NCI-H82 (cell line): ENCODE results near the gene STRN.
A peak's percentile ranks its signal among the peaks of the same experiment; 100 is the strongest.
"Not testable (repeated sequence)": the region's sequence is repeated elsewhere in the genome, so short reads cannot be mapped to it uniquely, and the experiment has no call there.

Experiments used
- DNase-seq: peaks from one replicate; lab custom pipeline; 2025; lab: John Stamatoyannopoulos, UW

Gene STRN

DNA sequence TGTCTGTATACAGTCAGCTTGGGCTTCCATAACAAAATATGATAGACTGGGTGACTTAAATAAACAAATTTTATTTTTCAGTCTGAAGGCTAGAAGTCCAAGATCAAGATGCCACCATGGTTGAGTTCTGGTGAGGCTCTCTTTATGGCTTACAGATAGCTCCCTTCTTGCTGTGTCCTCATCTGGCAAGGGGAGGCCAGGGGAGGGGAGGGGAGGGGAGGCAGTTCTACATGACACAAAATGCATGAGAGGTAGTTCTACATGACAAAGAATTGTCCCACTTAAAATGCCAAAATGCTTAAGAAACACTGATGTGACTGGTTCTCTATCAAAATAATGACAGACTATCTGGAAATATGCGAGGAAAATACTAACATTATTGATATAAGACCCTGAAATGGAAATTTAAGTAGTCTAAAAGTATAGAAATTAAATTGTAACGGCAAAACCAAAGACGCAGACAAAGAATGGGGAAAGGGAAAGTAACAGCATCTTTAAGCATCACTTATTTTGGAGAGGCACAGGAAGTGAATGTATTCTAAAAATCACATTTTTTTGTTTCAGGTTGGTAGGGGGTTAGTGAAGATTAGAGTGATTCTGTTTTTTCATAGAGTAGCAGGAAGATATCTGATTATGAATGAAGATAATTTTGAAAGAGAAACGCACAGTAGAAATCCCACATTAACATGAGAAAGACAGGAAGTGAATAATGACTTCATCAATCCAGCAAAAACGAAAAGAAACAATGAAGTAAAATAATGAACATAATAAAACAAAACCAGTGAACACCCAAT lies 131.4 kb downstream of the STRN start:
- no peak for DNase-seq

DNA sequence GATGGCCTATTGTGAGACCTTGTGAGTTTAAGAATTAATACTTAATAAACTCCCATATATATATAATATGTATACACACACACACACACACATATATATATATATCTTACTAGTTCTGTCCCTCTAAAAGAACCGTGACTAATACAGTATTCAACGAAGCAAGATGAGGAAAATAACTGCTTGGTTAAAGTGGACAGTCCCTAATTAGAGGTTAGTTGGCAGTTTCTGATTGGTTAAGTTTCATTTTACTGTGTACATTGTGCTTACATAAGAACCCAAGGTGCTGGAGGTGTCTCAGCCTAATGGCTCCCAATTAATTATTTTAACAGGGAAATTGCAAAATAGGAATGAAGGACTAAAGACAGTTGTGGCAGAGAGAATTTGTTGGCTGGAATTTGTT lies 132.1 kb downstream of the STRN start:
- DNase-seq = no peak

DNA sequence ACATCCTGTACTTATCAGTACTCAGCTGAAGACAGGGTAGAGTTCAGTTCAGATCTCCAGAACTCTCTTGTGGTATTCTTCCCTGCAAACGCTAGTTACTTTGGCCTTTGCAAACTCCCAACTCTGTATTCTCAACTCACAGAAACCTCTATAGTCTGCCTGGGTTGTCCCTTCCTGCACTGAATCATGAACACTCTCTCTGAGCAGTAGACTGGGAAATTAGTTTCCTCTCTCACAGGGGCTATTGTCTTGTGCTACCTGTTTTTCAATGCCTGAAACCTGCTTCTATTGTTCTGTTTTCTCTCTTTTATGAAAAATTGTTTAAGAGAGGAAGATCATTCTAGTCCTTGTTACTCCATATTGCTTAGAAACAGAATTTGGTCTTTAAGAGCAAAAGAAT lies 135.2 kb downstream of the STRN start:
- no peak for DNase-seq

DNA sequence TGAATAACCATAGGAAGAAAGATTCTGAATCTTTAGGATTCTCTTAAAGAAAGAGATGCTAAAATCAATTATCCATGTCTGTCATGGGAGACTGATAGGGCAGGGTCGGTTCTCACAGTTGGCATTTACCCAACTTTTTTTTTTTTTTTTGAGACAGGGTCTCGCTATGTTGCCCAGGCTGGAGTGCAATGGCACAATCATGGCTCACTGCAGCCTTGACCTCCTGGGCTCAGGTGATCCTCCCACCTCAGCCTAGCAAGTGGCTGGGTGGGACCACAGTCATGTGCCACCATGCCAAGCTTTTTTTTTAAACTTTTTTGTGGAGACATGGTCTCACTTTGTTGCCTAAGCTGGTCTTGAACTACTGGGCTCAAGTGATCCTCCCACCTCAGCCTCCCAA lies 141.7 kb downstream of the STRN start:
- not testable (repeated sequence) for DNase-seq

DNA sequence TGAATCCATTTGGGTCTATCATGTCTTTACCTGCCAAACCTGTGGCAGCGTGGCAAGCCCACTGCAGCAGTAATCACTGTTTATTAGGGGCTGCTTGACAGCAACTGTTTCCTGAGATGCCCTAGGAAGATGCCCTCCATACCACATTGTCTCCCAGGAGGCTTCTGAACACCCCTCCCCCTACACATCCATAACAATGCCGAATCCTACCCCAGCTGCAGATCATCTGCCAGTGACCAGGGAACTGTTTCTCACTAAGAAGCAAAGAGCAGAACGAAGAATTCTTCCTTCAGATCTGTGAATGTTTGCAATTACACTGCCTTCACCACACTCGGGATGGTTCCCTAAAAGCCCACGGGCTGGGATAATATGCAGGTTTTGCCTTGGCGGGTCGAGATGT lies 142.1 kb downstream of the STRN start:
- peak; percentile 8 for DNase-seq

DNA sequence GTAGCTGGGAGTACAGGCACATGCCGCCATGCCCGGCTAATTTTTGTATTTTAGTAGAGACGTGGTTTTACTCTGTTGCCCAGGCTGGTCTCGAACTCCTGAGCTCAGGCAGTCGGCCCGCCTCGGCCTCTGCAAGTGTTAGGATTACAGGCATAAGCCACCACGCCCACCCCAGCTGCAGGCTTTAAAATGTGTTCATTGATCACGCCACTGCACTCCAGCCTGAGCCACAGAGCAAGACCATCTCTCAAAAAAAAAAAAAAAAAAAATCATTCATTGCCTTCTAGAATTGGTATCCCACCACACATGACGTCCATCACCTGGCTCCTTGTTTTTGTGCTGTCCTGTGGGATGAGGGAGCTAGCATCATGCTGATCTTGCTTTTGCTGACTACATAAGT lies 142.5 kb downstream of the STRN start:
- DNase-seq = peak; percentile 32

DNA sequence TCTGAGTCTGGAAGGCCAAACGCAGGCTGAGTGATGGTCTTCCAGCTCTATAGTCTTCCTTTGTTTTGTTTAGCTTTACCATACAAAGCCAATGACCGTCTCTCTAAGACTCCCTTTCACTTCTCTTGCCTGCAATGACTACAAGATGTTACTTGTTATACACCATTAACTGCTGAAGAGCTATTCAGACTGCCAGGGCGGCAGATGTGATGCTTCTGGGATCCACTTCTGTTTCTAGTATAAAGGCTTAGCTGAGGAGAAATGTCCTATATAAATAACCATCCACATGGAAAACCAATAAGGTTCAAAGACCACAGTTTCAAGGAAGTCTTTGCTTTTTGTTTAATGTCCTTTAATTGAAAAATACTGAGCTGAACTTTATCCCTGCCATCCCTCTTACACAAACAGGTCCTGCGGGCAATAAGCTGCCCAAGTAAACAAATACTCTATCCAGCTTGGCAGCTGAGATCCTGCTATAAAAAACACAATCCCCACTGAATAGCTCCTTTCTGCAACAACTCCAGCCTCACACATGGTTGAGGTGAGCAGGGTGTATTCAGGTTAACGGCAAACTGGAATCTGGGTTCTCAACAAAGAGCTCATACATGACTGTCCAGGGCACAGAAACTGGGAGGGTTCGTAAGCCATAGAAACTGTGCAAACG lies 145.3 kb downstream of the STRN start:
- DNase-seq = no peak

DNA sequence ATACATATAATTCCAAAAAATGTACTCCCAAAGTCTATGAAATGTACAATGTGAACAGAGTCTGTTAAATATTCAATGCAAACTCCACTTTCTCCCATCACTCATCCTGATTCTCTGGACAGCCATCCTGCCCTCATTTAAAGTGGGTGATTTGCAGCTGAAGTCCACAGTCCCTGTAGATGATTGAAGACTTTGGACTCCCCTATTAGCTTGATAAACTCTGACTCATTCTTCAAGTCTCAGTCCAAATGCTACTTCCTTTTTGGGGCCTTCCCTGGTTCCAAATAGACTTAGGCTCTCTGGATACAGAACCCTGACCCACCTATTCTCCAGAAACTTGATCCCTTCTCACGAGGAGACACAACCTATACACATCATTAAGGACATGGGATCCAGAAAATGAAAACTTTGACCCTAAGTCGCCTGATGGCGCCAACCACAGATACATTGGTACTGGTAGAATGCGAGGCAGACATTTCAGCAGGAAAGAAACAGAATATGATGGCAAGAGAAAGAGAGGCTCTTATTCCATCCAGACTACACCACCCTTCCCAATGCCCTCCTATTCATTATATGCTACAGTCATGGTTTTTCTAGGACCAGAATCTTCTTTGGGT lies 147.1 kb downstream of the STRN start:
- no peak for DNase-seq

DNA sequence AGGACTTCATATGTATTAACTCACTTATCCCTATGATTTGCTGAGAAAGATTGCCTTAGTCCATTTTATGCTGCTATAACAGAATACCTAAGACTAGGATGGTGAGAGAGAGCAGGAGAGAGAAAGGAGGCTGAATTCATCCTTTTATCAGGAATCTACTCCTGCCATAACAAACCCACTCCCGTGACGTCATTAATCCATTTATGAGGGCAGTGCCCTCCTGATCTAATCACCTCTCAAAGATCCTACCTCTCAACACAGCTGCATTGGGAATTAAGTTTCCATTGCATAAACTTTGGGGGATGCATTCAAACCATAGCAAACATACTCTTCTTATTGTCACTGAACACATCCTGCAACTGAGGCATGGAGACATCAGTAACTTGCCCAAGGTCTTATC lies 147.8 kb downstream of the STRN start:
- peak; percentile 85 for DNase-seq

DNA sequence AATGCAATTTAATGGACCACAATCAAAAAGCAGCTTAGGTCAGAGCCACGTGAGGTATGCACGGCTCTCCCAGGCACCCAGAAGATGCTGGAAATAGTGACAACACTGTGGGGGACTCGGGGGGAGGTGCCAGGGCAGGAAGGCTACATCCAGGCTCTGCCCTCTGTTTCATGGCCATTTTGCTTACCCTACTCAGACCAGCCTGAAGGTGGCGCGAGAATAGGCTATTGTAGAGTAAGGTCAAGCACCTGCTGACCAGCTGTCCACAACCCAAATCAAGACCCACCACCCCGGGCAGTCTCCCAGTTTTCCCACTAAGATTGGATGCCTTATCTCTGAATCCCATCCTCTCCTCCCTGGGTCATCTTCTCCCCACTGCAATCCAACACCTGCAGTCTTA lies 154.1 kb downstream of the STRN start:
- peak; percentile 63 for DNase-seq

DNA sequence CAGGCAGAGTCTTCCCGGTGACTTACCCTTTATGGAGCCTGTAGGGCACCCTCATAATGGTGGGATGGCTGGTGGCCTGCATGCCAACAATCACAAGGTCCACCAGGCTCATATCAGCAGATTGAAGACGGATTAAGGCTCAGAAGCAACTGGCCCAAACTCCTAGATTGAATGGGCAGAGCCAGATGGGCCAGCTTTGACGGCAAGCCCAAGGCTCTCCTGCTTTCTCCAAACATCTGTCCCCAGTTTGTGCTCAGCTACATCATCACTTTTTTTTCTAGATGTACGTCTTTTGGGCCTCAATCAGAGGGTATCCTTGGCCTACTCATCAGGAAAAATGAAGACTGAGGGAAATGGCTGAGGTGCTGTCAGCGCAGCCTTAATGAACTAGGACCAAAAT lies 155.3 kb downstream of the STRN start:
- peak; percentile 85 for DNase-seq

DNA sequence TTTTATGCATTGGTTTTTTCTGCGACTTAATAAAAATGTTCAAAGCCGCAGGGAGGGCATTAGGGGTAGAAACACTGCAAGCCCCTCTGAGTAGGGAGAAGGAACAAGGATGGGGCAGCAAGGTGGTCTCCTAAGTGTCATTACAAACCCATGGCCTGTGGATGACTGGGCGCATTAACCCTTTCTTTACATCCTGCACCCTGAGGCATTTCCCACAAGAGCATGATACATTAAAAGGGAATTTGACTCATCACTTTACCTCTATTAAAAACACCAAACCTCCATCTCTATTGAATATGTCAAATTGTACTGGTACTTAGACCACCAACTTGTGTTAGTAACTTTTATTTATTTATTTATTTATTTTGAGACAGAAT lies 157.3 kb downstream of the STRN start:
- DNase-seq = no peak

DNA sequence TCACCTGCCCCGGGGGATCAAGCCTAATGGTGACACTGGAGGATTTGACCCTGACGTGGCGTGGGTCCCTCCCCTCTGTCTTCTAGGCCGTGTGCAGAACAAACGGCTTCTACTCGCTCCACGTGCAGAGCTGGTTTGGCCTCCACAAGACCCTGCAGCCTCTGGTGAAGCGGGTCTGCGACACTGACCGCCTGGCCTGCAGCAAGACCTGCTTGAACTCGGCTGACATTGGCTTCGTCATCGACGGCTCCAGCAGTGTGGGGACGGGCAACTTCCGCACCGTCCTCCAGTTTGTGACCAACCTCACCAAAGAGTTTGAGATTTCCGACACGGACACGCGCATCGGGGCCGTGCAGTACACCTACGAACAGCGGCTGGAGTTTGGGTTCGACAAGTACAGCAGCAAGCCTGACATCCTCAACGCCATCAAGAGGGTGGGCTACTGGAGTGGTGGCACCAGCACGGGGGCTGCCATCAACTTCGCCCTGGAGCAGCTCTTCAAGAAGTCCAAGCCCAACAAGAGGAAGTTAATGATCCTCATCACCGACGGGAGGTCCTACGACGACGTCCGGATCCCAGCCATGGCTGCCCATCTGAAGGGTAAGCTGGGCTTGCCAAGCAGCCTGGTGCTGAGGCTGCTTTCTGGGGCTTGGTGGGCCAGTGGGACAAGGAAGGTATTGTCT lies 157.8 kb downstream of the STRN start:
- DNase-seq = no peak

DNA sequence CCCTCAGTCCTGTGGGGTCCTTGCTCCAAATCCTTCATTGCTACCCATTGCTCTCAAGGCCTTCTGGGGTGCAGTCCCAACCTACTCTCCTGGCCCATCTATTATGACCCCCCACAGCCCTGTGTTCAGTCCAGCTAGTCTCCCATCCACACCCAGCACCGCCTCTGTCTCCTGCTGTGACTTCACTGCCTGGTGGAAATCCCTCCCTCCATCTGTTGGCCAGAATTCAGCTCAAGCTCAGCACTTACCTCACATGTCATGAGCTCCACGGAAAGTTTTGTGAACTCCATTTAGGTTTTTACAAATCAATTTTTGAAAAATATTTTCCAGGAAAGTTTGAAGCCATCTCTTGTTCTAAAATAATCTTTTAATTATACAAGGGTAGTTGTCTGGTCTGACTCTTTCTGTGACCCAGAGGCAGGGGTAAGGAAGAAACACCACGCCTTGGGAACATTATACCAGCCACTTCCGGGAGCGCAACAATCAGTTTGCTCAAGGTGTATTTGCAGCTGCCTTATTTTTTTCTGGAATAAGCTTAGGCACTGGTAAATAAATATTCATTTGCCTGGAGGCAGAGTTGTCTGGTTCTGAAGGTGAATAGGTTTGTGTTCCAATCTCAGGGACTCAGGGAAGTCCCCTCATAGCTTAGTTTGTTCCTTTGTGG lies 159.0 kb downstream of the STRN start:
- peak; percentile 18 for DNase-seq

DNA sequence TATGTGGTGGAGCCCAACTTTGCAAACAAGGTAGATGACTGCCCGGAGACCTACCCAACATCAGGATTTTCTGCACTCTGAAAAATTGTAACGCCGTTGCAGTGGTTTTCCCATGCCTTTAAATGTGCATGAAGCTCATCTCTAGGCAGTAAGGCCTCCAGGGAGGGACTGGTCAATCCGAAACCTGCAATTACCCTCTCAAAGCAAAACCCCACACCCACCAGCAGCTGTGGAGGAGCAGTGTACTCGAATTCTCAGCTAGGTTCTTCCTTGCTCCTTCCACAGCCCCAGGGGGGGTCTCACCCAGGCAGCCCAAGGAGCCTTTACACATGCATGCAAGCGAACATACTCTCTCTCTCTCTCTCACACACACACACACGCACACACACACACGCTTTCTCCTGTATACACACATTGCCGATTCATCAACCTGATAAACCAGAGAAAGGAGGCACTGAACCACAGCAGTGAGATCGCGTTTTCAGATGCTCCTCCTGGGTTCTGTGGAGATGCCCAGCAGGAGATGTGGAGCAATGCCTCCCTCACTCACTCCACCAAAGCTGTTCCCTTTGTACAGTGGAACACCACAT lies 160.6 kb downstream of the STRN start:
- no peak for DNase-seq

DNA sequence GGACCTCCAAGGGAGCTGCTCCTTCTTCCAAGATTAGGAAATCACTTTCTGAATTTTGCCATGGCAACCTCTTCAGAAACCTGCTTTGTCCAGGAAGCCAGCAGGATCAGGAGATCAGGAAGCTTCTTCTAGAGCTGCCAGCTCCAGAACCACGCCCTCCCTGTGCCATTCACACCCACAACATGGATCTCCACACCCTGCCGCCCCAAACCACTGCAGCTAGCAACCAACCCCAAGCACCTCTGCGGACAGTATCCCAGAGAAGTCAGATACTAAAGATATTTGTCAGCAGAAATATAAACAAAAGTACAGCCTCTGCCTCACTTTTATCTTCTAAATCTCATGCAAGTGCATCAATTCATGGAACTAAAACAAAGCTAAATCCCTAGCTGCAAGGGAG lies 163.4 kb downstream of the STRN start:
- no peak for DNase-seq

DNA sequence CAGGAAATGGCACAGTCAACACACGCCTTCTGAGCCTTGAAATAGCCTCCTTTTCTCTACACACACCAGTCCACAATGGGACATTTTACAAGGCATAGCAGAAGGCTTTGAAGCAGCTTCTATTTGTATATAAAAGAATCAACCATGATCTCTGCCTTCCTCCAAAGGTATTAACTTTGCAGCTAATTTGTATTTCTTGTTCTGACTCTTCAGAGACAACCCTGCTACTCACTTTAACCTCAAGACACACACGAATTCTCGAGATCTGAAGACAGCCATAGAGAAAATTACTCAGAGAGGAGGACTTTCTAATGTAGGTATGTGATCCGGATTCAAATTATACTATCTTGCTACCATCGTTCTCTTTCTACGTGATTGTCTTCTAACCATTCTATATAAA lies 165.2 kb downstream of the STRN start:
- DNase-seq = no peak

DNA sequence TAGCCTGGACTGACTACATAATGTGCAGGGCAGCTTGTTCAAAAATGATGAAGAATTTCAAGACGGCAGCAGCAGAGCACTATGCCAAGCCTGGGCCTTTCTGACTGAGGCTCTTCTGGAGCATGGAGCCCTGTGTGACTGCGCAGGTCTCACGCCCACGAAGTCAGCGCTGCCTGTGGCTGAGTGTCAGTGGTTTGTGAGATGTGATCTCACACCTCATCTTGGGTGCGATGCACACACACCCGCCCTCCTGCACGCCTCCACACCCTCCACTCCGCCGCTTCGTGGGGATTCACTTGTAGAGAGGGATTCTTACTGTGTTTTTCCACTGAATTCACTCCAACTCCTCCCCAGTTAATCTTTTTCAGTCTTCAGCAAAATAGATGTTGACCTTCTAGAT lies 166.0 kb downstream of the STRN start:
- DNase-seq = no peak

DNA sequence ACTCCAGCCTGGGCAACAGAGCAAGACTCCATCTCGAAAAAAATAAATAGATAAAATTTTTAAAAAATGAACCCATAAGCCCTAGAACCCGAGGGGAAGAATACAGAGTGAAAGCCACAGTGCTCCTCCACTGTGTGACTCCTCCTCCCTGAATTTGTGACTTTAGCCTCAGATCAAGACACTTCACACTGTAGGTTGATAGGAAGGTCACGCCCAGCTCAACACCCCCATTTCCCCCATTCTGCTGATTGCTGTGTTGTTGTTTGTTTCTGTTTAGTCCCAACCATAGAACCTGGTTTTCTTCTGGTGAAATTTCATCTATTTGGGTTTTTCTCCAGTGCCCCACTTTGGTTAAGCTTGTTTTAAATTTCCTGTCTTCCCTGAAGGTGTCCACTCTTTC lies 167.6 kb downstream of the STRN start:
- no peak for DNase-seq

DNA sequence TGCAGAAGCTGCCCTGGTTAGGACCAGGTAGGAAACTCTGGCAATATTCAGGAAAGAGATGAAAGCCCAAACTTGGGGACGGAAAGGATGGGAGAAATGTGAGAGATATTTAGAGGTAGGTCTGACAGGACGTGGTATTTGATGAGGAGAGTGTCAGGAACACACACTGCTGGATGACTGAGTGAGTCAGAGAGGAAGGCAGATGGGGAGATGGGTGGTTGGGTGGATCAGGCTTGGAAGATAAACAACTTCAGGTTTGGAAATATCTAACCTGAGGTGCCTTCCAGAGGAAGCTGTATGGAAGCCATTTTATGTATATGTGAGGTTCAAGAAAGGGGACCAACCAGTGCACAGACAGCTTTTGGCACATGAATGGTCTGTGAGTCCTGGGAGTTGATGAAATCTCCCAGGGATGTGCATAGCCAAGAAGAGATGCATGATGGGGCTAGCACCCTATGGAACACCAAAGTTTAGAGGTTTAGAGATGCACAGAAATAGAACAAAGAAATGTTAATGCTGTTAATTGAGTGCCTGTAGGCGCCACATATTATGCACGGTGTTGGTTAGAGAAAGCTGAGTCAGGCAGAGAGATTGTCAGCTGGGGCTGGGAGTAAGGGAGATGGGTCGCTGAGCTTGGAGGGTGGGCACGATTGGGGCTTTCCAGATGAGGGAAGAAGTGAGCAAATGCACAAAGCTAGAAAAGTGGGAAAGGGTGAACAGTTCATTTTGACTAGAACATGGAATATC lies 168.8 kb downstream of the STRN start:
- DNase-seq = no peak
